ENCODE data around the gene SCAMP2. TPM values are rescaled to one million over a fixed set of nuclear protein-coding genes. Genes with fewer than 3 reads are reported as not detected.

SCAMP2 gene
- total RNA-seq, 4 donors from 2014 or later: 46.3 to 122 (median 74.3) TPM

DNA sequence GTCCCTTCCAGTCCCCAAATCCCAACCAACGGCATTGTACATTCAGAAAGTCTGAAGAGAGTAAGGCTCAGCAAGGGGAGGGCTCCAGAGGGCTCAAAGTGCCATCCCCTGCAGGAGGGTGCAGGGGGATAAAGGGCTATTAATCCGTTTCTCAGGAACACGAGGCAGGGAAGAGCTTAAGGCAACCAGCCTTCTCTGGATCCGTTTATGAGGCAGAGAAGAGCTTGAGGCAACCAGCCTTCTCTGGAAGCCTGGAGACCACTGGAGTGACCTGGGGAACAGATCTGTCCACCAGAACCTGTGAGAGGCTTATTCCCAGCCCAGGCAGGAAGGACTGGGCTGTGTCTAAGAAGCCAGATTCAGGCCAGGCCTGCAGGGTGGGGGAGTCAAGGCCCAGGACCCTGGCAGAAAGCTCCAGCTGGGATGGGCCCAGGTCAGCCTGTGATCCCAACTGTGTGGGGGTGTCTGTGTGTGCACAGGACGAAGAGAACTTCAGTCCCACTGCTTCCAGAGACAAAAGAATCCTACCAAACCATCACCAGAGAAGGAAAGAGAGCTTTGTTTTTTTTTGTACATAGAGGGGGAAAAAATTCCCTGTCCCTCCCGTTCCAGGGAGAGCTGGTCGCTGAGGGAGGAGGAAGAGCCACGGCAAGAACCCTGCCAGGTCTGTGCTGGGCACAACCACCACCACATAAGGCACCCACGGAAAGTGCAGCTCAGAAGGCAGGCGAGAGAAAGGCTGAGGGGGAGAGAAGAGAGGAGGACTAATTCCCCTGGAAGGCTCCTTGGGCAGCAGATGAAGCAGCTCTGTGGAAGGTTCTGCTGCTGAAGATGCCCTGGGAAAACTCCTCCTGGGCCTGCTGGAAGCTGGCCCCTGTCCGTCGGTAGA, 28.6 kb downstream of the SCAMP2 start:
- Histone ChIP-seq H3K27ac (peak overlapping the region; percentile 91 to 98 (median 95)), H3K27me3 (no peaks in the 10 kb centered on the region), H3K4me3 (no peak overlapping the region), H3K9me3 (no peaks in the 10 kb centered on the region), H3K36me3 (peaks cover 0 to 46% of the 10 kb centered on the region in 2 donors), H3K4me1 (peaks cover 3 to 29% of the 10 kb centered on the region in 2 donors)
- TF ChIP-seq, protein P1, sequence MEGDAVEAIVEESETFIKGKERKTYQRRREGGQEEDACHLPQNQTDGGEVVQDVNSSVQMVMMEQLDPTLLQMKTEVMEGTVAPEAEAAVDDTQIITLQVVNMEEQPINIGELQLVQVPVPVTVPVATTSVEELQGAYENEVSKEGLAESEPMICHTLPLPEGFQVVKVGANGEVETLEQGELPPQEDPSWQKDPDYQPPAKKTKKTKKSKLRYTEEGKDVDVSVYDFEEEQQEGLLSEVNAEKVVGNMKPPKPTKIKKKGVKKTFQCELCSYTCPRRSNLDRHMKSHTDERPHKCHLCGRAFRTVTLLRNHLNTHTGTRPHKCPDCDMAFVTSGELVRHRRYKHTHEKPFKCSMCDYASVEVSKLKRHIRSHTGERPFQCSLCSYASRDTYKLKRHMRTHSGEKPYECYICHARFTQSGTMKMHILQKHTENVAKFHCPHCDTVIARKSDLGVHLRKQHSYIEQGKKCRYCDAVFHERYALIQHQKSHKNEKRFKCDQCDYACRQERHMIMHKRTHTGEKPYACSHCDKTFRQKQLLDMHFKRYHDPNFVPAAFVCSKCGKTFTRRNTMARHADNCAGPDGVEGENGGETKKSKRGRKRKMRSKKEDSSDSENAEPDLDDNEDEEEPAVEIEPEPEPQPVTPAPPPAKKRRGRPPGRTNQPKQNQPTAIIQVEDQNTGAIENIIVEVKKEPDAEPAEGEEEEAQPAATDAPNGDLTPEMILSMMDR (IDR thresholded peaks at IDR 0.05 in 4 of 5, conservative IDR thresholded peaks at IDR 0.05 in 1 of 5): no peak
- no peak for TF ChIP-seq POLR2A (IDR thresholded peaks at IDR 0.05)
- in situ Hi-C loops (cut with MboI; ENCODE audit: low sequenced_read_pairs in 4 of 4) (loop anchor here in 1 of 4 donors (5.0 kb wide), 1 partner anchor 67 kb away; no protein-coding TSS in a partner anchor), intact Hi-C loops (cut with DNase I; ENCODE audit: low total_unique reads) (loop anchor here (5.0 kb wide), 1 partner anchor 62 kb away; the partner anchor contains the start of gene CSK)
- DNase-seq (no peak), ATAC-seq (no peak)

DNA sequence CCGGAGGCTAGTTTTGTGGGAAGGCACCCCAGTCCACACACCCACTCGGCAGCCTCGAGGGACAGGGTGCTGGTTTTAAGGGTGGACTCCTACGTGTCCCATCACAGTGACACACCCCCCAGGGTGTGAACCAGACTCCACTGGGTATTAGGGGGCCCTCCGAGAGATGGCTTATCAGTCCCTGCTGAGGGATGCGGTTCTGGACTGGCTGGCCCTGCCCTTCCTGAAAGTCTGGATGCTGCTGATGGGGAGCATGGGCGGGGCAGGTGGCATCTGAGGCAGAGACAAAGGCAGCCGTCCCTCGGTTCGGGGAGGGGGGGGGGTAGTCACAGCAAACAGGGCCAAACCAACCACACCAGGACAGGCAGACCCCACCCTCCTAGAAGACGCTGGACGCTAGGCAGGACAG, 29.3 kb downstream of the SCAMP2 start:
- ATAC-seq (no peak), DNase-seq (no peak)
- TF ChIP-seq POLR2A (IDR thresholded peaks at IDR 0.05): no peak
- TF ChIP-seq, protein P1 (IDR thresholded peaks at IDR 0.05 in 4 of 5, conservative IDR thresholded peaks at IDR 0.05 in 1 of 5): no peak
- peak overlapping the region in 3 of 4 donors; percentile 77 to 87 (median 84) for H3K4me3 ChIP-seq
- H3K4me1 ChIP-seq: peaks cover 3 to 29% of the 10 kb centered on the region in 2 donors
- no peaks in the 10 kb centered on the region for H3K9me3 ChIP-seq
- H3K27ac ChIP-seq: peak overlapping the region; percentile 91 to 98 (median 95)
- in situ Hi-C loops (cut with MboI; ENCODE audit: low sequenced_read_pairs in 4 of 4) (loop anchor here in 1 of 4 donors (5.0 kb wide), 1 partner anchor 67 kb away; no protein-coding TSS in a partner anchor), intact Hi-C loops (cut with DNase I; ENCODE audit: low total_unique reads) (loop anchor here (1.0 to 5.0 kb wide), 4 partner anchors 29 to 107 kb away; partner anchors contain the start of genes CSK, FAM219B and SCAMP2)
- peaks cover 0 to 39% of the 10 kb centered on the region in 2 donors for H3K36me3 ChIP-seq
- H3K27me3 ChIP-seq: no peaks in the 10 kb centered on the region

DNA sequence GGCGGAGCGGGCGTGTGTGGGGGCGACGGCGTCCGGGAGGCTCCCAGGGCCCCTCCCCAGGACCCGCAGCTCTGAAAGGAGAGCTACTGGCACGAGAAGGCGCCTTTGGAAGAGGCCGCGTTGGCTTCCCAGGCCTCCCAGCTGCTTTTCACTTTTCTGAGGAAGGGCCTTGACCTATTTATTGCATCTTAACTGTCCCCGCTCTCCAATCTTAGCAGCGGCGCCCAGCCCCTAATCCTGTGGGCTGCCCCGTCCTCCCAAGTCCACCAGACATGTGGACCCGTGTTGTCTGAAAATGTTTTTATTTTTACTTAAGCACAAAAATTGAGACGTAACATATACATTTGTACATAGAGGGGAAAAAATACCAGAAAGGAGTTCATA, 29.7 kb downstream of the SCAMP2 start:
- in situ Hi-C loops (cut with MboI; ENCODE audit: low sequenced_read_pairs in 4 of 4): loop anchor here in 1 of 4 donors (5.0 kb wide), 1 partner anchor 66 kb away; no protein-coding TSS in a partner anchor
- ATAC-seq: no peak

More for the DNA sequence above, 29.7 kb downstream of the SCAMP2 start:
- H3K27me3 ChIP-seq: no peaks in the 10 kb centered on the region
- DNase-seq: no peak
- peaks cover 3 to 29% of the 10 kb centered on the region in 2 donors for H3K4me1 ChIP-seq
- H3K9me3 ChIP-seq: no peaks in the 10 kb centered on the region
- TF ChIP-seq POLR2A (IDR thresholded peaks at IDR 0.05): no peak
- TF ChIP-seq, protein P1 (IDR thresholded peaks at IDR 0.05 in 4 of 5, conservative IDR thresholded peaks at IDR 0.05 in 1 of 5): peak in 1 of 5 experiments; percentile 29
- peak overlapping the region; percentile 77 to 93 (median 86) for H3K4me3 ChIP-seq
- intact Hi-C loops (cut with DNase I; ENCODE audit: low total_unique reads): loop anchor here (1.0 to 5.0 kb wide), 4 partner anchors 30 to 107 kb away; partner anchors contain the start of genes CSK, FAM219B and SCAMP2
- peaks cover 0 to 38% of the 10 kb centered on the region in 2 donors for H3K36me3 ChIP-seq
- peak overlapping the region; percentile 91 to 98 (median 95) for H3K27ac ChIP-seq

All from gastrocnemius medialis (tissue), 4 donors.